Nasal cavity respiratory epithelium epithelial cell of viscerocranial mucosa (primary cell): ENCODE measurements around the gene CPNE4. TPM values are rescaled to one million over a fixed set of nuclear protein-coding genes. Genes with fewer than 3 reads are reported as not detected.

Source experiments
- total RNA-seq: library from RNA; depleted of rRNA; stranded (reverse); fragments of >200 nt; gene quantifications from 2 replicates; pipeline ENCODE4 v1.2.3, GENCODE V29; 2014

CPNE4 gene
- total RNA-seq: under 0.01 and 0.28 TPM in 2 replicates

GRCh38 chr3:132034486-132035464 lies at the start of gene CPNE4:
Gene CPNE4 (minus strand): TSS chr3:132035014.

GRCh38 chr3:131502530-131503319 lies 532.1 kb downstream of the CPNE4 start, which contains the start of gene MRPL3:
Gene MRPL3 (minus strand): TSS chr3:131502971. CDS start chr3:131502821, 150 bp downstream.

